HCT116 (cell line): ENCODE results near the gene PFKFB3. TPM values are rescaled to one million over a fixed set of nuclear protein-coding genes. Genes with fewer than 3 reads are reported as not detected.

Experiments
- ATAC-seq: fragments of 200-7000 bp; cut with Tn5 transposase; 2 replicates; pipeline ENCODE4 v1.9.1; 2020; ENCODE audit warnings: mild to moderate bottlenecking, moderate library complexity
- BruUV-seq: library from RNA; stranded (reverse); fragments of 400-500 nt; replicated peaks from 2 replicates; lab custom pipeline; 2021; lab: Mats Ljungman, UMichigan
- CTCF ChIA-PET: fragments of 300-600 bp; sonication (Branson Sonifier 250); formaldehyde crosslinking; loops from one replicate; lab custom pipeline; 2021; ENCODE audit warnings: antibody characterized with exemption; lab: Charles Lee
- POLR2A ChIA-PET: fragments of 300-600, 350-600 bp; sonication (Branson Sonifier 250); formaldehyde crosslinking; loops from one replicate; lab custom pipeline; 2021; ENCODE audit warnings: antibody characterized with exemption; lab: Charles Lee
- RAD21 ChIA-PET, 2 experiments: fragments of 300-600 bp; sonication (Branson Sonifier 250); formaldehyde crosslinking; loops; one replicate each; lab custom pipeline; 2023; ENCODE audit warnings: low total read pairs in 2 of 2; ENCODE audit not compliant: uncharacterized antibody in 2 of 2, unreplicated experiment in 2 of 2, low non-redundant PET in 1 of 2; lab: Charles Lee
- DNase-seq: peaks from one replicate; pipeline ENCODE4 v3.0.0-alpha.2; 2010; ENCODE audit warnings: low read depth, low spot score
- H2AFZ ChIP-seq: fragments of 200-600 bp; shearing (Covaris generic), sonication (generic); 2 replicates; pipeline ENCODE4 v1.6.1; 2017; ENCODE audit warnings: low read depth, mixed run types, mixed read lengths, antibody characterized with exemption, low read length; ENCODE audit not compliant: poor library complexity, severe bottlenecking
- H3K27ac ChIP-seq: 2 replicates; pipeline ENCODE4 v1.5.1; 2012; ENCODE audit warnings: low read depth, low read length
- H3K27me3 ChIP-seq: fragments of 200-600 bp; sonication (generic); 2 replicates; pipeline ENCODE4 v1.6.1; 2016; ENCODE audit warnings: mixed run types, low read length, mixed read lengths; ENCODE audit not compliant: insufficient read depth
- H3K36me3 ChIP-seq, 2 experiments: fragments of 200-500 bp in 1 of 2; fragments of 200-600 bp in 1 of 2; sonication (Bioruptor generic) in 1 of 2; sonication (generic) in 1 of 2; 2 replicates each; pipeline versions ENCODE4 v1.5.1 to v1.6.1; 2014 to 2016; ENCODE audit warnings: low read length in 2 of 2, inconsistent platforms in 1 of 2, mixed read lengths in 1 of 2, mixed run types in 1 of 2; ENCODE audit not compliant: insufficient read depth in 2 of 2, control insufficient read depth in 1 of 2
- H3K4me1 ChIP-seq, 2 experiments: fragments of 200-600 bp in 1 of 2; sonication (generic) in 1 of 2; 2 replicates each; pipeline versions ENCODE4 v1.5.1 to v1.6.1; 2012 to 2017; ENCODE audit warnings: low read length in 2 of 2, inconsistent platforms in 1 of 2, mild to moderate bottlenecking in 1 of 2, mixed read lengths in 1 of 2, mixed run types in 1 of 2, moderate library complexity in 1 of 2; ENCODE audit not compliant: insufficient read depth in 2 of 2, control insufficient read depth in 1 of 2
- H3K4me2 ChIP-seq: fragments of 200-600 bp; sonication (generic); 2 replicates; pipeline ENCODE4 v1.6.1; 2017; ENCODE audit warnings: mixed run types, low read length, mixed read lengths
- H3K4me3 ChIP-seq, 2 experiments: fragments of 200-600 bp in 1 of 2; sonication (generic) in 1 of 2; replicated peaks in 1 of 2; 2 replicates each; pipeline ENCODE4 v1.5.1; 2011 to 2016; ENCODE audit warnings: low read length in 2 of 2, control low read depth in 1 of 2, low read depth in 1 of 2, mild to moderate bottlenecking in 1 of 2, mixed read lengths in 1 of 2, mixed run types in 1 of 2
- H3K79me2 ChIP-seq: fragments of 200-600 bp; sonication (generic); 2 replicates; pipeline ENCODE4 v1.6.1; 2017; ENCODE audit warnings: mild to moderate bottlenecking, mixed run types, low read length, moderate library complexity, mixed read lengths; ENCODE audit not compliant: insufficient read depth
- H3K9ac ChIP-seq: fragments of 200-600 bp; sonication (generic); 2 replicates; pipeline ENCODE4 v1.6.1; 2016; ENCODE audit warnings: low read length, mixed read lengths
- H3K9me2 ChIP-seq: fragments of 200-600 bp; sonication (generic), shearing (Covaris generic); 2 replicates; pipeline ENCODE4 v1.6.1; 2017; ENCODE audit warnings: mixed run types, mild to moderate bottlenecking, moderate library complexity; ENCODE audit not compliant: insufficient read depth
- H3K9me3 ChIP-seq, 2 experiments: fragments of 200-500 bp in 1 of 2; fragments of 200-600 bp in 1 of 2; sonication (Bioruptor generic) in 1 of 2; sonication (generic) in 1 of 2; 2 replicates each; pipeline ENCODE4 v1.6.1; 2014 to 2017; ENCODE audit warnings: low read length in 2 of 2, mixed read lengths in 2 of 2, inconsistent platforms in 1 of 2, low read depth in 1 of 2, mild to moderate bottlenecking in 1 of 2, mixed run types in 1 of 2, moderate library complexity in 1 of 2; ENCODE audit not compliant: control insufficient read depth in 1 of 2, insufficient read depth in 1 of 2
- H4K20me1 ChIP-seq: fragments of 200-600 bp; sonication (generic), shearing (Covaris generic); 2 replicates; pipeline ENCODE4 v1.6.1; 2017; ENCODE audit warnings: mixed run types, mild to moderate bottlenecking, moderate library complexity; ENCODE audit not compliant: insufficient read depth
- ATF3 ChIP-seq: IDR thresholded peaks from 2 replicates; pipeline ENCODE4 v1.6.1; 2012
- CBX3 ChIP-seq: IDR thresholded peaks from 2 replicates; pipeline ENCODE4 v1.6.1; 2012; ENCODE audit warnings: low read depth
- CTCF ChIP-seq, 3 experiments: fragments of 200-600 bp in 1 of 3; sonication (generic) in 1 of 3; IDR thresholded peaks in 2 of 3; conservative IDR thresholded peaks in 1 of 3; 2 replicates each; pipeline ENCODE4 v1.5.1; 2012 to 2017; ENCODE audit warnings: low read depth in 2 of 3, low read length in 2 of 3, antibody characterized with exemption in 1 of 3, borderline replicate concordance in 1 of 3, control low read depth in 1 of 3, mild to moderate bottlenecking in 1 of 3, mixed read lengths in 1 of 3, mixed run types in 1 of 3, moderate library complexity in 1 of 3; ENCODE audit not compliant: insufficient read depth in 1 of 3
- EGR1 ChIP-seq: IDR thresholded peaks from 2 replicates; pipeline ENCODE4 v1.6.1; 2012; ENCODE audit warnings: low read depth
- ELF1 ChIP-seq: IDR thresholded peaks from 2 replicates; pipeline ENCODE4 v1.6.1; 2012; ENCODE audit warnings: low read depth, borderline replicate concordance
- EZH2 ChIP-seq: fragments of 200-600 bp; sonication (generic); IDR thresholded peaks from 2 replicates; pipeline ENCODE4 v1.6.1; 2017; ENCODE audit warnings: antibody characterized with exemption, mixed run types
- EZH2phosphoT487 ChIP-seq: fragments of 200-600 bp; IDR thresholded peaks from 2 replicates; pipeline ENCODE4 v1.6.1; 2018; ENCODE audit warnings: antibody characterized with exemption, borderline replicate concordance
- JUND ChIP-seq: IDR thresholded peaks from 2 replicates; pipeline ENCODE4 v1.6.1; 2012
- POLR2A ChIP-seq: IDR thresholded peaks from 2 replicates; pipeline ENCODE4 v1.7.0; 2011; ENCODE audit warnings: borderline replicate concordance; ENCODE audit not compliant: insufficient read depth, insufficient read length; ENCODE audit errors: extremely low read depth
- POLR2AphosphoS5 ChIP-seq: IDR thresholded peaks from 2 replicates; pipeline ENCODE4 v1.6.1; 2011; ENCODE audit warnings: mild to moderate bottlenecking, low read depth, low read length, moderate library complexity
- RAD21 ChIP-seq: IDR thresholded peaks from 2 replicates; pipeline ENCODE4 v1.6.1; 2012; ENCODE audit warnings: low read depth, mild to moderate bottlenecking
- SP1 ChIP-seq: IDR thresholded peaks from 2 replicates; pipeline ENCODE4 v1.6.1; 2012; ENCODE audit warnings: low read depth
- SRF ChIP-seq: IDR thresholded peaks from 2 replicates; pipeline ENCODE4 v1.6.1; 2012; ENCODE audit warnings: low read depth
- TCF7L2 ChIP-seq: IDR thresholded peaks from 2 replicates; pipeline ENCODE4 v1.7.0; 2011; ENCODE audit warnings: borderline replicate concordance, inconsistent platforms; ENCODE audit not compliant: insufficient read depth, insufficient read length; ENCODE audit errors: extremely low read depth
- ZFX ChIP-seq: fragments of 450-650 bp; IDR thresholded peaks from 2 replicates; pipeline ENCODE4 v1.6.1; 2017
- ZNF274 ChIP-seq: fragments of 200-500 bp; sonication (Bioruptor generic); IDR thresholded peaks from 2 replicates; pipeline ENCODE4 v1.6.1; 2014; ENCODE audit warnings: mild to moderate bottlenecking, low read depth, low read length, inconsistent platforms
- intact Hi-C: fragments of 100-400 bp; cut with micrococcal nuclease; formaldehyde crosslinking; loops from 2 replicates; pipeline ENCODE4 v1.10.0; 2022
- total RNA-seq: library from RNA; stranded (reverse); gene quantifications from one replicate; pipeline ENCODE4 v1.2.1, GENCODE V29; 2021; ENCODE audit not compliant: unreplicated experiment

The PFKFB3 gene
- total RNA-seq, 1 experiment from 2014 or later, result 50.8 TPM

GRCh38 chr10:6194311-6194710 lies 8.4 kb upstream of the PFKFB3 start:
- Histone ChIP-seq H4K20me1 (no peaks in the 10 kb centered on the region), H3K27ac (no peak overlapping the region), H3K4me1 (peaks cover 0 to 6% of the 10 kb centered on the region in 2 experiments; a peak in 1 of 4 replicates), H3K9me3 (no peaks in the 10 kb centered on the region), H3K27me3 (no peaks in the 10 kb centered on the region), H3K4me2 (no peak overlapping the region), H2AFZ (no peak overlapping the region), H3K36me3 (no peaks in the 10 kb centered on the region), H3K9ac (no peak overlapping the region), H3K79me2 (peaks cover 40% of the 10 kb centered on the region), H3K9me2 (no peaks in the 10 kb centered on the region), H3K4me3 (no peak overlapping the region)
- intact Hi-C loops, result no loop called here
- BruUV-seq, result no TSS peak
- CTCF ChIA-PET, result interaction anchor here (0.8 to 1.6 kb wide), 3 partner anchors 8 to 212 kb away, joined by 3 to 5 read pairs (median 3); partner anchors contain the start of gene PFKFB3
- TF ChIP-seq EZH2 (no peak), CTCF (IDR thresholded peaks at IDR 0.05 in 2 of 3, conservative IDR thresholded peaks at IDR 0.05 in 1 of 3; ENCODE audit: borderline replicate concordance in 1 of 3, insufficient read depth in 1 of 3, low read depth in 2 of 3, low read length in 2 of 3) (no peak), EGR1 (no peak), POLR2AphosphoS5 (no peak), SP1 (no peak), ZNF274 (no peak), JUND (no peak)
- POLR2A ChIA-PET, result interaction anchor here (1.2 kb wide), 1 partner anchor 8 kb away, joined by 3 read pairs; the partner anchor contains the start of gene PFKFB3
- DNase-seq (no peak), ATAC-seq (no peak)
- RAD21 ChIA-PET, result no interaction called here

GRCh38 chr10:6195376-6195775 lies 7.4 kb upstream of the PFKFB3 start:
- Histone ChIP-seq H3K9me3 (no peaks in the 10 kb centered on the region), H3K4me2 (no peak overlapping the region), H4K20me1 (no peaks in the 10 kb centered on the region), H3K27me3 (no peaks in the 10 kb centered on the region), H3K79me2 (peaks cover 39% of the 10 kb centered on the region), H3K27ac (no peak overlapping the region), H3K4me3 (no peak overlapping the region), H3K4me1 (peaks cover 0 to 6% of the 10 kb centered on the region in 2 experiments; a peak in 1 of 4 replicates), H3K36me3 (no peaks in the 10 kb centered on the region), H3K9ac (no peak overlapping the region), H3K9me2 (no peaks in the 10 kb centered on the region), H2AFZ (no peak overlapping the region)
- BruUV-seq, result no TSS peak
- ChIA-PET RAD21 (interaction anchor here in 1 of 2 experiments (0.6 kb wide), 1 partner anchor 209 kb away, joined by 3 read pairs; no protein-coding TSS in a partner anchor), CTCF (no interaction called here), POLR2A (no interaction called here)
- ATAC-seq (no peak), DNase-seq (no peak)
- TF ChIP-seq RAD21, result no peak
- no peak for TF ChIP-seq ATF3
- no peak for TF ChIP-seq TCF7L2
- no peak for TF ChIP-seq CTCF (IDR thresholded peaks at IDR 0.05 in 2 of 3, conservative IDR thresholded peaks at IDR 0.05 in 1 of 3; ENCODE audit: borderline replicate concordance in 1 of 3, insufficient read depth in 1 of 3, low read depth in 2 of 3, low read length in 2 of 3)
- no peak for TF ChIP-seq POLR2AphosphoS5
- TF ChIP-seq SP1, result no peak
- no peak for TF ChIP-seq CBX3
- TF ChIP-seq SRF, result no peak
- no peak for TF ChIP-seq EZH2phosphoT487
- no peak for TF ChIP-seq ZNF274
- no peak for TF ChIP-seq ZFX
- no peak for TF ChIP-seq POLR2A
- no peak for TF ChIP-seq EZH2
- TF ChIP-seq ELF1, result no peak
- intact Hi-C loops, result no loop called here
